Measurements from ENCODE around the gene TCEA3. TPM values are rescaled to one million over a fixed set of nuclear protein-coding genes. Genes with fewer than 3 reads are reported as not detected.

The TCEA3 gene
- total and polyA plus RNA-seq, 5 donors = 36.4 to 79.5 (median 48.7) TPM

DNA sequence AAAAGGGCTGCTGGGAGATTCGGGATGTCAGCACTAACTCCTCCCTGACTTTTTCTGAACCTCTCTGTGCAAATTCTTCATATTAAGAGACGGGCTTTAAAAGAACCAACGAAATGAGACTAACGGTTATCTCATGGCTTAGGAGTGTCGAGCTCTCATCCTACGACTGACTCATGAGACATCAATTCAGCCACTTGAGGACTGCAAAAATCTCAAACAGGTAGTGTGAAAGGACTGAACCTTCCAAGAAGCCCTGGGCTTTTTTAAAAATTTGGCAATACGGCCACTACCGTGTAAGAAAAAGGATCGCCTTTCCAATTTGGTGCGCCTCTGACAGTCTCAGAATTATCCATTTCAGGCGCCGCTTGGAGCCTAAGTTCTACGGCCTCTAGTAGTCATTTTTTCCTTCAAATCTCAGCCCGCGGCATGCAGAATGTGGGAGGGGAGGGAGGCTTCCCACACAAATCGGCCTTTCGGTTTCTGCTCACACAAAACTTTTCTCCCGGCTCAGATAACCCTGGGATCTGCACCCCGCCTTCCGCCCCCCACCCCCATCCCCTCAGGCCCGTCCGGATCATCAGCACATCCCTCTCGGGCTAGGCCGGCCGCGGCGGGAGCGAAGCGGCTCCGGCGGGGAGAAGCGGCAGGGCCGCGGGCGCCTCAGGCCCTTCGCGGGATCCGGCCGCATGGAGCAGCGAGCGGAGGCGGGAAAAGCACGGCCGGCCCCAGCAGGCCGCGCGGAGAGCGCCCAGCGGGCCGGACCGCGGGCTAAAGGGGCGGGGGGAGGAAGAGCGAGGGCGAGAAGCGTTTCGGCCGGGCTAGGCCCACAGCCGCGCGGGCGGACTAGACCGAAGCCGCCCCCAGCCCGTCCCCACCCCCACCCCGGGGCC, 81.1 kb downstream of the TCEA3 start:
- Histone ChIP-seq H3K4me3 (ENCODE audit: low read length) (peak overlapping the region; percentile 99), H3K27me3 (ENCODE audit: control insufficient read depth, insufficient read depth) (no peaks in the 10 kb centered on the region), H3K9me3 (ENCODE audit: control insufficient read depth, low read length) (no peaks in the 10 kb centered on the region), H3K27ac (ENCODE audit: low read length) (peak overlapping the region; percentile 81), H3K4me1 (ENCODE audit: control insufficient read depth, insufficient read depth, low read length) (no peaks in the 10 kb centered on the region)
- under 1% methylated on average over 66 of the region's 66 CpGs for WGBS
- intact Hi-C loops (cut with DNase I) = loop anchor here in 2 of 4 donors (10.0 kb wide), 1 partner anchor 61 kb away; no protein-coding TSS in a partner anchor
- ATAC-seq = peak; percentile 53 to 62
- DNase-seq = peak in 1 of 3 donors; percentile 43

GRCh38 chr1:23341931-23342692, 82.4 kb downstream of the TCEA3 start:
- Histone ChIP-seq H3K4me3 (ENCODE audit: low read length) (peak overlapping the region; percentile 99), H3K27me3 (ENCODE audit: control insufficient read depth, insufficient read depth) (no peaks in the 10 kb centered on the region), H3K27ac (ENCODE audit: low read length) (no peak overlapping the region), H3K4me1 (ENCODE audit: control insufficient read depth, insufficient read depth, low read length) (no peaks in the 10 kb centered on the region), H3K9me3 (ENCODE audit: control insufficient read depth, low read length) (no peaks in the 10 kb centered on the region)
- DNase-seq (no peak), ATAC-seq (no peak)
- intact Hi-C loops (cut with DNase I) = loop anchor here in 2 of 4 donors (10.0 kb wide), 1 partner anchor 63 kb away; no protein-coding TSS in a partner anchor
- WGBS = 8% methylated on average over 10 of the region's 10 CpGs

GRCh38 chr1:23339632-23340031, 84.9 kb downstream of the TCEA3 start:
- H3K27me3 ChIP-seq (ENCODE audit: control insufficient read depth, insufficient read depth) = no peaks in the 10 kb centered on the region
- H3K27ac ChIP-seq (ENCODE audit: low read length) = no peak overlapping the region
- H3K4me1 ChIP-seq (ENCODE audit: control insufficient read depth, insufficient read depth, low read length) = no peaks in the 10 kb centered on the region
- H3K4me3 ChIP-seq (ENCODE audit: low read length) = no peak overlapping the region
- no peak for ATAC-seq
- 64% methylated on average over 4 of the region's 4 CpGs for WGBS
- intact Hi-C loops (cut with DNase I) = loop anchor here in 2 of 4 donors (10.0 kb wide), 1 partner anchor 65 kb away; no protein-coding TSS in a partner anchor
- no peak for DNase-seq
- H3K9me3 ChIP-seq (ENCODE audit: control insufficient read depth, low read length) = no peaks in the 10 kb centered on the region

- Histone ChIP-seq H3K27ac (ENCODE audit: low read length) (no peak overlapping the region), H3K27me3 (ENCODE audit: control insufficient read depth, insufficient read depth) (no peaks in the 10 kb centered on the region), H3K4me1 (ENCODE audit: control insufficient read depth, insufficient read depth, low read length) (no peaks in the 10 kb centered on the region), H3K9me3 (ENCODE audit: control insufficient read depth, low read length) (no peaks in the 10 kb centered on the region), H3K4me3 (ENCODE audit: low read length) (no peak overlapping the region)
- ATAC-seq (no peak), DNase-seq (no peak)
- WGBS = 66% methylated on average over 2 of the region's 2 CpGs
- intact Hi-C loops (cut with DNase I) = no loop called here
Measured at GRCh38 chr1:23337869-23338268, 86.7 kb downstream of the TCEA3 start.

- DNase-seq (no peak), ATAC-seq (no peak)
- 91% methylated on average over 8 of the region's 8 CpGs for WGBS
Measured at GRCh38 chr1:23331713-23332112, 92.8 kb downstream of the TCEA3 start.

More at GRCh38 chr1:23331713-23332112, 92.8 kb downstream of the TCEA3 start:
- Histone ChIP-seq H3K9me3 (ENCODE audit: control insufficient read depth, low read length) (no peaks in the 10 kb centered on the region), H3K4me3 (ENCODE audit: low read length) (no peak overlapping the region), H3K27me3 (ENCODE audit: control insufficient read depth, insufficient read depth) (no peaks in the 10 kb centered on the region), H3K27ac (ENCODE audit: low read length) (no peak overlapping the region), H3K4me1 (ENCODE audit: control insufficient read depth, insufficient read depth, low read length) (no peaks in the 10 kb centered on the region)
- intact Hi-C loops (cut with DNase I) = no loop called here

Other genes with a start within 250 kb of the TCEA3 start
- gene HTR1D, start 207.2 kb downstream of the TCEA3 start, total RNA-seq = not detected
- gene HTR1D, start 207.2 kb downstream of the TCEA3 start, polyA plus RNA-seq = 0.05 TPM
- gene HNRNPR, start 80.5 kb downstream of the TCEA3 start, total RNA-seq = 10 to 100 TPM; 59.8 to 73.7 (median 62.1) TPM
- 50.8 TPM for gene HNRNPR, start 80.5 kb downstream of the TCEA3 start, polyA plus RNA-seq
- 10 to 100 TPM; 11.3 to 13.8 (median 12.7) TPM for gene ZNF436, start 54.9 kb downstream of the TCEA3 start, total RNA-seq
- gene ZNF436, start 54.9 kb downstream of the TCEA3 start, polyA plus RNA-seq = 4.4 TPM
- gene ASAP3, start 59.4 kb upstream of the TCEA3 start, total RNA-seq = 10 to 100 TPM; 31.4 to 45.2 (median 34.1) TPM
- 34.2 TPM for gene ASAP3, start 59.4 kb upstream of the TCEA3 start, polyA plus RNA-seq
- gene E2F2, start 106.5 kb upstream of the TCEA3 start, total RNA-seq = under 1 TPM in 3 of 4 donors, not detected in 1; 0.06 to 0.82 (median 0.40) TPM
- gene E2F2, start 106.5 kb upstream of the TCEA3 start, polyA plus RNA-seq = 0.05 TPM
- 100 to 1,000 TPM; 162 to 225 (median 179) TPM for gene ID3, start 134.8 kb upstream of the TCEA3 start, total RNA-seq
- 208 TPM for gene ID3, start 134.8 kb upstream of the TCEA3 start, polyA plus RNA-seq